NCI-H2227 (cell line): Measurements from ENCODE around the gene AVPR1B.

ENCODE experiments used
- DNase-seq: peaks from one replicate; lab custom pipeline; 2025; ENCODE audit not compliant: unreplicated experiment; lab: John Stamatoyannopoulos, UW

The AVPR1B gene

DNA sequence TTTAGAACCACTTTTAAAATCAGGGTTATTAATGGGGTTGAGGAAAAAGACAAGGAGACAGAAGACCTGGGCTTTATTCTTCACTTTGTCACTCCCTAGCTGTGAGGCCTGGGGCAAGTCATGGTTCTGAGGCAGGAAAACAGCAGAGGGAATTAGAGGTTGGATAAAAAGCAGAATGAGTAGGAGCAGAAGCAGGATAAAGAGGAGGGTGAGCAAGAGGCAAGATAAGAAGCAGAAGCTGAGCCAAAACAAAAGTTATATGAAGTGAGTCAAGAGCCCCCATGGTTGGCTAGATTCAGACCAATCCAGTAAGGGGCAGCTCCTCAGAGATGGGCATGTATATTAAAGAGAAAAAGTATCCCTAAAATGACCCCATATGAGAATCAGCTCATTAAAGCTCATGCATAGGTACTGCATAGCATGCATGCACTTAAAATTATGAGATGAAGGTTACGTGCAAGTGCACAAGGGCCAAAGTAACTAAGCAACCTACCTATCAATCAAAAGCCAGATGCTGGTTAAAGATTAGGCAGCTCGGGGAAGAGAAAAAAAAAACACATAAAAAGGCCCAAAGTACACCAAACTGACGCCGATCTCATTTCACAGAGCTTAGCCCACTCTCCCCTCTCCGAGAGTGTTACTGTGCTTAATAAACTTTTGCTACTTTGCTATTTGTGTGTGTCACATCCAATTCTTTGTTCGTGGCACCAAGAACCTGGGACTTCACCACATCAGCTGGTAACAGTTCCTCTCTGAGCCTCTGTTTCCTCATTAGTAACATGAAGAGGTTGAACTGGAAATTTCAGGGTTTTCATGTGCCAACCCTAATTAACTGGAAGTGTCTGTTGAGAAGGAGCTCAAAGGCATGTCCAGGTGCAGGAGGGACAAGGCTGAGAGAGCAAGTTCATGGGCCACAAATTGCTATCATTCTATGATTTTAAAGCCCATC is 2.2 kb downstream of the AVPR1B start:
- no peak for DNase-seq

DNA sequence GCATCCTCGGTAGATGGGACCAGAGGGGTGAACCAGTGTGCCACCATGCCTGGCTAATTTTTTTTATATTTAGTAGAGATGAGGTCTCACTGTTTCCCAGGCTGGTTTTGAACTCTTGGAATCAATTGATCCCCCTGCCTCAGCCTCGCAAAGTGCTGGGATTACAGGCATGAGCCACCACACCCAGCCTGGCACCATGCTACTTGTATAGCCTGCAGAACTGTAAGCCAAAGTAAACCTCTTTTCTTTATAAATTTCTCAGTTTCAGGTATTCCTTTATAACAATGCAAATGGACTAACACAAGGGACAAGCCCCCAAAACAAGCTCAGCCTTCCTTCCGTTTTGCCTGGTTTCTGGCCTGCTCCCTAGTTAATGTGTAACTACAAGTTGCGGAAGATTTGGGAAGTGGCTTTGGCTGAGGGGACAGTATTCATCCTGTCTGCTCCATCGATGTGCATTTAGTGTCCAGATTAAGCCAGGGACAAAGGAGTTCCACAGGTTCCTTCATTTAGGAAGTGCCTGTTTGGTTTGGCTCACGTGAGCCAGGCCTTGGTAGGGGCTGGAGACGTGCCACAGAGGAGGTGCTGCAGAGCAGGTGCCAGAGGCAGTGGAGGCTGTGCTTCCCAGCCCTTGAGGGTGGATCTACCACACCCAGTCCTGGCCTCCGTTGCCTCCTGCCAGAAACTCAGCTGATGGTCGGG is 4.4 kb downstream of the AVPR1B start:
- no peak for DNase-seq

DNA sequence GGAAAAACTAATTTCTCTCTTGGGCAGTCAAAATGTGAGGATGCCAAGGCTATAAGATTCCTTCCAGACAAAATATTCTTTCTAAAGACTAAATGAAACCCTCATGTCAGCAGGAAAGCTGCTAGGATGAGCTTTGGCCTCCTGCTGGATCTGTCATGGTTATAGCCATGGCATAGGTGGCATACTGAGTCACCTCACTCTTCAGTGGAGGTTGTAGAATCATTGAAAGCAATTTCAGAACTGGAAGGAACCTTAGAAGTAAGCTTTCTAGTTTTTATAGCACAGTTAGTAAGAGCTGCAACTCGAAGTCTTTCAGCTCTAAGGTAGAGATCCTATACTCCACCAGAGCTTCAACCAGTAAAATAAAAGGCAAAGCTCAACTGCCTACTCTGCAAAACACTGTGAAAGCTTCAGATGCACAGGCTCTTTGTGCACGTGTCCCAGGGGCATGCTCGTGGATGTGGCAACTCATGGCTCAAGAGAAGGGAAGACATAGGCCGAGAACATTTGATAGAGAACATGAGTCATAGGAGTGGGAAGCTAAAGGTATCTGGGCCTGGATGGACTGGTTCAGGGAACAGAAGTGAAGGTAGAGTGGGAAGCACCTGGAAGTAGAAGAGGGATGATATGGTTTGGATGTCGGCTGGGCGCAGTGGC is 5.8 kb downstream of the AVPR1B start:
- no peak for DNase-seq

DNA sequence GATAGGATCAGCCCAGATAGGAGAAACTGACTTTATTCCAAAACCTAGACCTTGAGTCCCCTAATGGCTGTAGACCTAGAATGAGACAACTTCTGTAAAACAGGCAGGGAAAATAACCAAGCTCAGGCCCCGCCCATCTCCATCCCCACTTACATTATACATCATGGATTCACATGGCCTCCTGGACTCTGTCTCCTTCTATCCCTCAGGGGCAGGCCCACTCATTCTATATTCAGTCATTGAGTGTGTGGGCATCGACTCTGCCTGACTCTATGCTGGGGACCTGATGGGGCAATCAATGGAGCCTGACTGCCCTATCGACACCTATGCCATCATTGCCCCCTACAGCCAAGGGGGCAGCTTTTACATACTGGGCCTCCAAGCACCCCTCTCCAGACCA is 6.4 kb downstream of the AVPR1B start:
- no peak for DNase-seq

DNA sequence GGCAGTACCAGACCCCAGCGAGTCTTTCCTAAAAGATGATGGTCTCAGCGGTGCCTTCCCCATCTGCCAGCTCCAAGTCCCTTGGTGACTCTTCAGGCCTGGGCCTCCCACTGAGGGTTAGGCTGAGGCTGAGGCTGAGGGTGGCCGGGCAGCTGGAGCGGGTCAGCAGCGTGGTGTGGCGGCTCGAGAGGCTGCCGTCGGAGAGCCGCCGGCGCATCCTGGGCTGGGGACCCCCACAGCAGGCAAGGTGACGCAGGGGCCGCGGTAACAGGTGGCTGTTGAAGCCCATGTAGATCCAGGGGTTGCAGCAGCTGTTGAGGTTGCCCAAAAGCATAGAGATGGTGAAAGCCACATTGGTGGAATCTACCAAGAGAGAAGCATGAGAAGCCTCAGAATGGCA is 7.0 kb downstream of the AVPR1B start:
- no peak for DNase-seq

DNA sequence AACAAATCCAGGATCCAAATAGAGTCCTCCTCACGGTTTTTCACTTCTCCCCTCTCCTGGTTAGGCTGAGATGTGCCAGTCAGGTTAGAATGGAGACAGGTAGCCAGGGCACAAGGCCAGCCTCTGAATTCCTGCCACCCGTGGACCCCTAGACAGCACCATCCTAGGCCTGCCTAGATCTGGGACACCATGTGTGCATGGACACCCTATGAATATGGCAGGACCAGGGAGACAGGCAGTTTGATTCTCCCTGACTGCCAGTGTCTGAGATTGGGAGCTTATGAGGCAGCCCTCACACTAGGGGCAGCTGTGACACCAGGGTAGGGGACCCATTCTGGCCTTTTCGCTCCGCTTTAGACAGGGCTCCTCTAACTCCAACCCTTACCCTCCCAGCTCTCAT is 7.5 kb downstream of the AVPR1B start:
- no peak for DNase-seq

DNA sequence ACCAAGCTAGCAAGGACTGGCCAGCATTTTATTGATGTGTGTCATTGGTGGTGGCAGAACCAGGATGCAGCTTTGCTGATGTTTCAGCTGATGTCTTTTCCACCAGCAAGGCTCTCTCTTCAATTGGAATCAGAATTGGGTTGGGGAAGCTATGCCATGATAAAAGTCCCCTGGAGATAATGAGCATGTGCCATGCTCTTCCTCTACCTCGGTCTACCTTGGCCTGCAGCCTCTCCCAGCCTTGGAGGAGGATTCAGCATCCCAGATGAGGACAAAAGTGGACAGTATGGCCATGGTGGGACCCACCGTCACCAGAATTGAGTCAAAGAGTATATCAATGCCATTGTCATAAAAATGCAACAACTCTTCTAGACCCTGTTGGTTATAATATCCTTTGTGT is 8.6 kb downstream of the AVPR1B start:
- no peak for DNase-seq

DNA sequence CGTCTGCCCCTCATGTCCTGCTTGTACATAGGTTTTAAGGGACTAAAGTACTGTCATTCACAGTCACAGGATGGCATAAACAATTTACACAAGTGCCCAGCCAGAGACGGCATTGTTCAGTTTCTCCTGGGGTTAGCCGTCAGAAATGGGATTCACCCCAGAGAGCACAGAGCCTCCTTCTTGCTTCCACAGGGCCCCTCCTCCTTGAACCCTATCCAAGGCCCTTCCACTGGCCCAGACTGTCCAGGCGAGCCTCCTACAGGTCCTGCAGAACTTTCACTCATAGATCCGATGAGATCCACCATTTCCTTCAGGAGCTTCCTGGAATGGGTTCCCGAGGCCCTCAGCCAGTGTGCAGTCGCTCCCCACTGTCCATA is 10.0 kb downstream of the AVPR1B start:
- DNase-seq = no peak

DNA sequence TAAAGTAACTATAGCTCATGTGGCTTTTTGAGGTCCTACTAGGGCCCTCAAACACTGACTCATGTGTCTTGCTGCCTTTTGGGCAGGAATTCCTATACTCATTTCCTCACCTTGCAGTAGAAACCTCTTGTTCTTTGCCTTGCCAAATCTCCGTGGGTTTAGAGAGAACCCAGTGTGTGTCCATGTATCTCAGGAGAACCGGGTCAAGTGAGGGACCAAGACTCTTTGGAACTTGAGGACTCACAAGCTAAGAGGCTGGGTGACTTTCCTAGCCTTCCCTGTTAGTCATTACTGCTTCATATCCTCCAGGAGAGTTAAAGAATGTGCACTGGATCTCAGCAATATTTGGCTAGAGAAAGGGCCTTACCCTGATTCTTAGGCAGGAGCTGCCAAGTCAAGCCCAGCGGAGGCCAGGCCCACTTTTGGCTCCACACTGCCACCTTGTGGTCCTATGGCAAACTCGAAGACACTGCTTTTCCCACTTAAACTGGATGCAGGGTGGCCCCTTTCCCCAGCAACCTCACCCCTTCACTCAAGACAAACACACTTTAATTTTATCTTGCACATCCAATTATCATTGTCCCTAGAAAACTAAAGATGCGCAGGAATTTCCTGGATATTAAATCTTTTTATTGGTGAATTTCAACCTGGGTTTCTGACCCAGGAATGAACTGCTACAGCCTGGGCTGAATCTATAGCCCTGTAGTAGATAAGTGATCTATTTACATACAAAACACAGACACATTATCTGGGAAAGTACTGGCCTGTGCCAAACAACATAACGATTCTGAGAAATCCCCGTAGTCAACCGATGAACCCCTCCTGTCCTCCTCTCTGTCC is 10.6 kb downstream of the AVPR1B start:
- DNase-seq = peak; percentile 88

DNA sequence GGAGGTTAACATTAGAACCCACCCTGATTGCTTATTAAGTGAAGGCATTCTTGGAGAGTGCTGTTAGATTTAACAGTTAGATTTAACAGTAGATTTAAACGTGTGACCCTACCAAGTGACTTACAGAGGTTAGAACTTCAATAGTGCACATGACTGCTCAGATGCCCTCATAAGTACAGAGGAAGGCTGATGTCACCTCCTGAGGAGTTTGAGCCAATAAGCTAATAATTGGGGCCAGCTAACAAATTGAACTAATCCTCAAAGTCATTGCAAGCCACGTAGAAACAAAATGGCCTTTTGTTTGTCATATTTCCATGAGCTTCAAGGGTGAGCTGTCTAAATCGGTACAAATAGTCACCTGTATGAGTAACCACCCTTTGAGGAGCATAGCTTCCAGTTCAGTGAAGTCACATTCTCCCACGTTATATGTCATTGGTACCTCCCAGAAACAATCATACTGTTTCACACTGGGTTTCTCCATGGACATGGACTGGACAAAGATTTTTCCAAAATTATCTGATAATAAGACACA is 11.7 kb downstream of the AVPR1B start:
- DNase-seq = no peak

DNA sequence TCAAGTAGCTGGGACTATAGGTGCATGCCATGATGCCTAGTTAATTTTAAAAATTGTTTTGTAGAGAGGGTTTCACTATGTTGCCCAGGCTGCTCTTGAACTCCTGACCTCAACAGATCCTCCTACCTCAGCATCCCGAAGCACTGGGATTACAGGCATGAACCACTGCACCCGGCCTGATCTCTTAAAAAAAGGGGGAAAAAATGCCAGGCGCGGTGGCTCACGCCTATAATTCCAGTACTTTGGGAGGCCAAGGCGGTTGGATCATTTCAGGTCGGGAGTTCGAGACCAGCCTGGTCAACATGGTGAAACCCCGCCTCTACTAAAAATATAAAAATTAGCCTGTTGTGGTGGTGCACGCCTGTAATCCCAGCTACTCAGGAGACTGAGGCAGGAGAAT is 13.2 kb downstream of the AVPR1B start:
- DNase-seq = no peak

DNA sequence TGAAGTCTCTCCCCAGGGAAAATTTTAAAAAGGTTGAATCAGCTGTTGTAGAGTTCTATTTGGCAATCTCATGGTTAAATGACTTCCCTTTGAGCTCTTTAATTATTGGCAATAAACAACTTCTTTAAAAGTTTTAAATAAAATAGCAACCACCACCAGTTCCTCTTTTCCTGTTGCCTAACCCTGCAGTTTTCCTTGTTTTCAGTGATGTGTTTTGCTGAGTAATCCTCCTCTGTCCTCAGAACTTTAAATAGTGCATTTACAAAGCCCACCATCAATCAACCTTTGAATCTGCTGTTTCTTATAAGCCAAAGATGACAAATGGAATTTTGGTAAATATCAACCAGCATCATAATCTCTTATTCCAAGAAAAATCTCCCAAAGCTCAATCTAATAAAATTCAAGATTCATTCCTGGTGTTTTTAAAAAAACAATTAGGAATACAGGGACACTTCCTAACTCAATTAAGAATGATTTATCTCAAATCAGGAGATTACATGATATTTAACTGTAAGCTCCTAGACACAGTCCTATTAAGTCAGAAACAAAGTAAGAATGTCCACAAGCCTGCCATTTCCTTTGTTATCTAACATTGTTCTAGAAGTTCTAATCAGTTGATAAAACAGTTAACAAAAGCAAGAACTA is 14.8 kb downstream of the AVPR1B start:
- DNase-seq = no peak

DNA sequence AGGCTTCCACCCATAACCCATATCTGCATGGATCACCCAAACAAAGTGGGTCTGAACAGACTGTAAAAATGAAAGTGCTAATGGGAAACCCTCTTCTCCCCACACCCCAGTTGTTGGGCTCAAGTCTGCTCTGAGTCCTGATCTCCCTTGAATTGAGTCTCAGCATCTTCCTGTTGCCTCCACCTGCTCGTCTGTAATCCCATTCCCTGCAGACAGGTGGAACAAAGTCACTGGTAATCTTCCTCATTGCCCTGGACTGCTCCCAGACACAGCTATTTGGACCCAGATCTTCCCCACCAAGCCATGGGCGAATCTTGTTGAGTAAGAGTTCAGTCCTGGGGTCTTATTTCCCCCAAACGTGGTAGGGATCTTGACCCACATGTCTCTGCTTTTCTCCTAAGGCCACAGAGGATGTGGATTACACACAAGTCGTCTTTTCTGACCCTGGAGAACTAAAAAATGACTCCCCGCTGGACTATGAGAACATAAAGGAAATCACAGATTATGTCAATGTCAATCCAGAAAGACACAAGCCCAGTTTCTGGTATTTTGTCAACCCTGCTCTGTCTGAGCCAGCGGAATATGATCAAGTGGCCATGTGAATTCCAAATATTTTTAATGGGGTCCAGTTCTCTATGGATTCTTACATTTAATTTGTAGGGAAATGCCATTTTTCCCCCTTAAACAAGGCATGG is 15.7 kb downstream of the AVPR1B start:
- DNase-seq = no peak

DNA sequence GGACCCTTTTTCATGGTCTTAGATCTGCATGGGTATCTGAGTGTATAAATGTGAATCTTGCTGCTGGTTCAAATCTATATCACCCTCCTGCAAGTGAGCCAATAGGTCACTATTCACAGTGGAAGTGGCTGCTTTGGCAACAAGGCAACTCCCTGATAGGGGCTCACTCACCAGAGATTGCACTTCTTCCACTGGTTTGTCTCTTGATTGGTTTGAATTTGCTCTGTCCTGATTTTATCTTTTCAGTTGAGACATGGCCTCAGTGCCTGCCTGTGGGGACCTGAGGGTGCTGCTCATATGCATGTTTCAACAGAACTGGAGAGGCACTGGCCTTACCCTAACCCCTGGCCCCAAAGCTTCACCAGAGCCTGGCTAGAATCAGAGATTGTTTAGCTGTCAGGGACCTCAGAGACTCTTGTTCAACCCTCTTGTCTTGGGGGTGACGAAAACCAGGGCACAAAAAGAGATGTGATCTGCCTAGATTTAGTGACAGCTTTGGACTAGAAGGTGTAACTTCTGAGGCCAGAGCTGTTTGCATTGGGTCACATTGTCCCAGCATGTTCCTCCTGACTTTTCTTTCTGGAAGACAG is 16.9 kb downstream of the AVPR1B start:
- DNase-seq = no peak

DNA sequence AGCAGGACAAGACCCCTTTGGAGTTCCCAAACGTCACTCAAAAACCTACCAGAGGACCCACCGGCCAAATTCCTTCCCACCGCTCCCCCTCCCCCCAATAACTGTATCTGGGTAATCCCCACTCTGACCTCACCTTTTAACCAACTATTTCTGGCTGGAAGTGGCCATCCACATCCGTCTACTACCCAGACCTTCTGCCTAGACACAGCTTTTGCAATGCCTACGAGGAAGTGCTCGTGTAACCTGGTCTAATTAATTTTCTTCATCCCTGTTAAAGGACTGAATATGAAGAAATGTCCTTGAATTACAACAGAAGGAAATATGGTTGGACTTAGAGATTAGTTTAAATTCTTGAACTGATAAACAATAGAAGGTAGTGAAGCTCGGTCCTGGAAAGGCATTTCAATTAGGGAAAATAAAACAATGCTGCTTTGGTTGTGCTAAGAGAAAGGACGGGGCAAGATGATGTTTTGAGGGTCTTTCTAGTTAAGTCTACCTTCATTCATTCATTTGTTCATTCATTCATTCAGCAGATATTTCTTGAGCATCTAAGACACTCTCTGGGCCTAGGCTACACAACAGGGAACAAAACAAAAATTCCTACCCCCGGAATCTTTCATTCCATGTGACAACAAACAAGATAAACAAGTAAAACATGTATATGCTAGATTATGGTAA is 18.8 kb downstream of the AVPR1B start:
- no peak for DNase-seq

DNA sequence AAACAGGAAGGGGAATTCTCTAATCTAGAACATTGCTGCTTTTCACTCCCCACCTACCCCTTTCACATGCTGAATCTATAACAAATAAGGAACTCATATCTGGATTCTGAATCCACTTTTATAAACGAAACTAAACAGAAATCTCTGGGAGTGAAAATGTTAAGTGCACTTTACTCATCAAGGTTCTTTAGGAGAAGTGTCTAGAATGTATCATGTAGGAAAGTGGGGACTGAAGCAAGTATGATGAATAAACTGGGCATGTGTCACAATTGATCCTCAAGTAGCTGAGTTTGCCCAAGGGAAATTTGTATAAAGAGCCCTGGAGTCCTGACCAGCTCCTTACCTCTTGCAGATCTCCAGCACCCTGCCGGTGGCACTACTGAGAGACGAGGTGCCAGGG is 19.8 kb downstream of the AVPR1B start:
- DNase-seq = no peak

DNA sequence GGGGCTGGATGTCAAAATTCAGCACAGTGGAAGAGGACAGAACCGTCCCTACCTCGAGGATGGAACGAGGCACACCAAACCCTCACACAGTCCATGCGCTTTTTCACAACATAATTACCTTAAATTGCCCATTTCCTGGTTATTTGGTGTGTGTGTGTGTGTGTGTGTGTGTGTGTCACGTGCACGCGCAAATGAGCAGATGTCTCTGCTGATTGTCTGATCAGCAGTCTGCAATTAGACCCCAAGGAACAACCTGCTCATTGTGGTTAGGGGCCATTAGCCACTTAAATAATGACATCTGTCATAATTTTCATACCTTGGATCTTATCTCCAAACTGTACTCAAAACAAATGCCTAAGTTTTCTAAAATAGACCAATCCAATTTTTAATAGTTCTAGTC is 23.2 kb downstream of the AVPR1B start:
- DNase-seq = peak; percentile 51

DNA sequence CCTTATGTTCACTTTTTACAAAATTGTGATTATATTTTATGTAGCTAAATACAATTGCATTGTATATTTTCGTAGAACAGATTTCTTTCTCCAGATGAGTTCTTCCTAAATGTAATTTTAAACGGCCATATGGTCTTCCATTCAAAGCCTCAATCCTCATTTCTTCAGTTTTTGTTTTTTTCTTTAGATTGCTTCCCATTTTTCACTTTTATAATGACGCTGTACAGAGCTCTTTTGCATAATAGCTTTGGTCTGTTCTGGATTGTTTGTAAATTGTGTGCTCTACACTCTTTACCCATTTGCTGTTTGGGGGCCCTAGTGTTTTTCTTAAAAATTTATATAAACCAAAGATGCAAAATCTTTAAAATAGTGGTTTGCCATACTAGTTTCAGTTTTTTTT is 27.8 kb downstream of the AVPR1B start:
- no peak for DNase-seq

DNA sequence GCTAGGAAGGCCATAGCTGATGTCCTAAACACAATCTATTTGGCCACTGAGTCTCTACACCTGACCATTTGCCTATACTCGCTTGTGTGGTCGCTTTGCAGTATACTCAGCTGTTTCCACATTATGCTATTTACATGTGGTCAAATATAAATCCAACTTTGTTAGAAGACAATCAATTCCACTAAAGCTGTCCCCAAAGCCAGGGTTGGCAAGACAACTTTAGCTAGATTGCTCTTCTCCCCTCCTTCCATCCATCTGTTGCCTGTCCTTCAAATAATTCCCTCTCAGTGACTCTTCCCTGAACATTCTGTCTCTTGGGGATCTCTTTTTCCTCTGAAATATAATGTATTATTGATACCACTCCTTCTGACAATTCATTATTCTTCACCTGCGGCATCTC is 30.1 kb downstream of the AVPR1B start:
- no peak for DNase-seq
